ENCODE data around the gene IL17RE.
"Not testable (repeated sequence)": the region's sequence is repeated elsewhere in the genome, so short reads cannot be mapped to it uniquely, and the experiment has no call there.

The IL17RE gene

DNA sequence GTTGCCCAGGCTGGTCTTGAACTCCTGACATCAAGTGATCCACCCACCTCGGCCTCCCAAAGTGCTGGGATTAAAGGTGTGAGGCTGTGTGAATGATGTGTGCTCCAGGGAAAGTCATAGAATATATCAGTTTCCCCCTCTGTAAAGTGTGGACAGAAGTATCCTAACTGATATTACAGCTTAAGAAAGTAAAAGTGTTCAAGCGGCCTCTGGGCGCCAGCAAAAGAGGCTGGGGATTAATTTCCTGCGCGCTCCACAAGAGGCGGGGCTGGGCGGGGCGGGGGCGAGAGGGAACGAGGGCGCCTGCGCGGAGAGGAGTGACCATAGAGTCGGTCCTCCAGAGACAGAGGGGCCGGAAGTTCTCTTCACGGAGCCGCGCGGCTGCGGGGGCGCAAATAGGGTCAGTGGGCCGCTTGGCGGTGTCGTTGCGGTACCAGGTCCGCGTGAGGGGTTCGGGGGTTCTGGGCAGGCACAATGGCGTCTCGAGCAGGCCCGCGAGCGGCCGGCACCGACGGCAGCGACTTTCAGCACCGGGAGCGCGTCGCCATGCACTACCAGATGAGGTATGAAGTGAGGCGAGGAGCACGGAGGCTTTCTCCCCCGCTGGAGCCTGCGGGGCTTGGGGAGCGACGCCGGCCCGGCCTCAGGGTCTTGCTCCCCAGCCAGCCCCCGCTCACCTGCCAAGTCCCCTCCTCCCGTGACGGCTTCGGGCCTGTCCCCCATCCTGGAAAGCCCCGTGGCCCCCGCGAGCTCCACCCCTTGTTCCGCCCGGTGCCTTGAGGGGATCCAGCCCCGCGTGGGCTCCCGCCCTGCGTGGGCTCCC lies 12.2 kb upstream of the IL17RE start, which contains the start of gene JAGN1:
JAGN1 (plus strand) TSS at position 362 of the 823 bp plus-strand sequence; CDS start at position 475, 113 bp downstream.
- H3K36me3 Mint-ChIP-seq (ENCODE audit: low read depth), result peaks cover 32% of the 10 kb centered on the region

GRCh38 chr3:9891072-9891622 lies 11.5 kb upstream of the IL17RE start:
- Mint-ChIP-seq H3K9me3 (no peaks in the 10 kb centered on the region), H3K27ac (peak overlapping the region; percentile 98), H3K27me3 (ENCODE audit: low read depth) (no peaks in the 10 kb centered on the region), H3K4me1 (ENCODE audit: low read depth) (peaks cover 32% of the 10 kb centered on the region), H3K36me3 (ENCODE audit: low read depth) (peaks cover 34% of the 10 kb centered on the region), H3K4me3 (peak overlapping the region; percentile 96)

More for the DNA sequence above, 12.2 kb upstream of the IL17RE start, which contains the start of gene JAGN1:
- Mint-ChIP-seq H3K4me1 (ENCODE audit: low read depth) (peaks cover 31% of the 10 kb centered on the region), H3K4me3 (peak within 1 kb of the TSS; percentile 96), H3K27ac (peak within 1 kb of the TSS; percentile 98), H3K27me3 (ENCODE audit: low read depth) (no peaks in the 10 kb centered on the region), H3K9me3 (no peaks in the 10 kb centered on the region)

GRCh38 chr3:9893739-9894138 lies 8.9 kb upstream of the IL17RE start:
- no peak overlapping the region for H3K4me3 Mint-ChIP-seq
- peaks cover 38% of the 10 kb centered on the region for H3K4me1 Mint-ChIP-seq (ENCODE audit: low read depth)
- H3K27me3 Mint-ChIP-seq (ENCODE audit: low read depth), result no peaks in the 10 kb centered on the region
- H3K36me3 Mint-ChIP-seq (ENCODE audit: low read depth), result peaks cover 36% of the 10 kb centered on the region
- H3K27ac Mint-ChIP-seq, result no peak overlapping the region
- no peaks in the 10 kb centered on the region for H3K9me3 Mint-ChIP-seq

- H3K27me3 Mint-ChIP-seq (ENCODE audit: low read depth); H3K27ac Mint-ChIP-seq; H3K9me3 Mint-ChIP-seq; H3K4me3 Mint-ChIP-seq: not testable (repeated sequence)
- H3K36me3 Mint-ChIP-seq (ENCODE audit: low read depth), result peaks cover 36% of the 10 kb centered on the region
- H3K4me1 Mint-ChIP-seq (ENCODE audit: low read depth), result peaks cover 35% of the 10 kb centered on the region
Observed at GRCh38 chr3:9895715-9896114, 6.9 kb upstream of the IL17RE start.

DNA sequence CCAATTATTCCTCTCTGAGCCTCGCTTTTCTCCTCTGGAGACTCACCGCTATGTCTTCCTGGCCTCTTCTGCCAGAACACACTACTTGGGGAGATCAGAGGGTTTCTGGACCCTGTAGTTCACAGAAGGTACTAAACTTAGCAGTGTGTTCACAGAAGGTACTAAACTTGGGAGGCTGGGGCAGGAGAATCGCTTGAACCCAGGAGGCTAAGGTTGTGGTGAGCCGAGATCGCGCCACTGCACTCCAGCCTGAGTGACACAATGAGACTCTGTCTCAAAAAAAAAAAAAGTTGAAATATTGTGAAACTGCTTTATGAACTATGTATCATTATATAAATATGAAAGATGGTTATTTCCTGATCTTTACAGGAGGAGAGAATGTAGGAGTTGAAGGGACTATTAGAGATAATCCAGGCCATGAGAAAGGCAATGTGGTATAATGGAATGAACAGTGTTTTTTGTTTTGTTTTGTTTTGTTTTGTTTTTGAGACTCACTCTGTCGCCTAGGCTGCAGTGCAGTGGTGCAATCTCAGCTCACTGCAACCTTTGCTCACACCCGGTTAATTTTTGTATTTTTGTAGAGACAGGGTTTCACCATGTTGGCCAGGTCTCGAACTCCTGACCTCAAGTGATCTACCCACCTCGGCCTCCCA lies 5.8 kb upstream of the IL17RE start:
- H3K36me3 Mint-ChIP-seq (ENCODE audit: low read depth), result peaks cover 30% of the 10 kb centered on the region
- H3K27me3 Mint-ChIP-seq (ENCODE audit: low read depth); H3K9me3 Mint-ChIP-seq; H3K4me3 Mint-ChIP-seq: not testable (repeated sequence)
- H3K4me1 Mint-ChIP-seq (ENCODE audit: low read depth), result peaks cover 37% of the 10 kb centered on the region
- peak overlapping the region; percentile 60 for H3K27ac Mint-ChIP-seq

DNA sequence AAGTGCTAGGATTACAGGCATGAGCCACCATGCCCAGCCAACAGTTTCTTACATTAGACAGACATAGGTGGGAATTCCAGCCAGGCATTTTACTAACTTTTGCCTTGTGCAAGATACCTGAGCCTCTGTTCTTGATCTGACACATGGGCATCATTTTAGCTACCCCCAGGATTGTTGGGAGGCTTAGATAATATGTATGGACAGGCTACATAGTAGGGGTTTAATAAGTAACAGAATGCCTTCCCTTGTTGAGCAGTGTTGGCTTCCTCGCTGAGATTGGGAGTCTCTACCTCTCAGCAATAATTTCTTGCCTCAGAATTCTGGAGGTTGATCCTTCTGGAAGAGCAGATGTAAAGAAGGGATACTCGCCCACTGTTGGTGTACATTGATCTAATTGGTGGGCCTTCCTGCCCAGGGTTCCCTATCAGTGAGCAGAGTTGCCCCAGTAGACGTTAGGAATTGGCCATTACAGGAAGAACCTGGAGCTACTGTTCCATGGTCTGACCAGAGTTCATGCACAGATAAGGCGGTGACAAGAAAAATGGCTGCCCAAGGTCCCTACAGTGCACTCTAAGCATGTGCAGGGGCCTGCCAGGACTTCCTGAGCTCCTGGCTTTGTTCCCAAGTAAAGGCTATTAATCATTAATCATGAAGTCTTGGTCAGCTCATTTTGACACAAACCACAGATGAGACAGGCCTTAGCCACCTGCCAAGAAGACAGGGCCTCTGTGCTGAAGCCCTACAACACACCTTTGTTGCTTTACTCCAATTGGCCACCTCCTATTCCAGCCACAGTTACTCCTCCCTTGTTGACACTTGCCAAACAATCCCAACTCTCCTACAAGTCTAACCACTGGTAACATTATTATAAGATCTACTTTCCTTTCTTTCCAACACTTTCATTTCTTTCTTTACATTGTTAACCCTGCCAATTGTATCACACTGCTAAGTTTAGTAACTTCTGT lies 5.0 kb upstream of the IL17RE start:
- no peaks in the 10 kb centered on the region for H3K9me3 Mint-ChIP-seq
- no peak overlapping the region for H3K27ac Mint-ChIP-seq
- H3K4me1 Mint-ChIP-seq (ENCODE audit: low read depth), result peaks cover 41% of the 10 kb centered on the region

GRCh38 chr3:9898467-9899241 lies 4.0 kb upstream of the IL17RE start:
- no peak overlapping the region for H3K4me3 Mint-ChIP-seq
- H3K36me3 Mint-ChIP-seq (ENCODE audit: low read depth), result peaks cover 17% of the 10 kb centered on the region
- no peaks in the 10 kb centered on the region for H3K27me3 Mint-ChIP-seq (ENCODE audit: low read depth)
- H3K27ac Mint-ChIP-seq, result no peak overlapping the region
- H3K9me3 Mint-ChIP-seq, result no peaks in the 10 kb centered on the region
- H3K4me1 Mint-ChIP-seq (ENCODE audit: low read depth), result peaks cover 42% of the 10 kb centered on the region

More for the DNA sequence above, 5.0 kb upstream of the IL17RE start:
- no peak overlapping the region for H3K4me3 Mint-ChIP-seq
- H3K36me3 Mint-ChIP-seq (ENCODE audit: low read depth), result peaks cover 26% of the 10 kb centered on the region
- H3K27me3 Mint-ChIP-seq (ENCODE audit: low read depth), result no peaks in the 10 kb centered on the region

DNA sequence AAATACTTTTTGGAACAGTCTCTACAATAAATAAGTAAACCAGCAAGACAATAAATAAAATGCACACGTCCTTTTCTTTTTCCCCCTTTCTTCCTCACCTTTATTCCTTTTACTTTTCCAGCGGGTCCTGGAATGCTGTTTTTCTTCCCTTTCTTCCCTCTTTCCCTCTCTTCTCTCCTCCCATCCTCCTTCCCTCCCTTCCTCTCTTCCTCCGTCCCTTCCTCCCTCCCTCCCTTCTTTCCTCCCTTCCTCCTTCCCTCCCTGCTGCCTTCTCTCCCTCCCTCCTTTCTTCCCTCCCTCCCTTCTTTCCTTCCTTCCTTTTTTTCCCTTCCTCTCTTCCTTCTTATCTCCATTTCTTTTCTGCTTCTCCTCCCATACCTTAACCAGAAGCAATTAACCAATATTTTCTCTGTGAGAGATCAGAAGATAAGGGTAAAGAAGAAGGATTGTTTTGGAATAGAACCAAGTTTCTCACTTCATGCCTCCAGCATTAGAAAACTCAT lies 3.3 kb upstream of the IL17RE start:
- Mint-ChIP-seq H3K9me3 (no peaks in the 10 kb centered on the region), H3K4me1 (ENCODE audit: low read depth) (peaks cover 38% of the 10 kb centered on the region), H3K27ac (no peak overlapping the region), H3K27me3 (ENCODE audit: low read depth) (no peaks in the 10 kb centered on the region), H3K36me3 (ENCODE audit: low read depth) (peaks cover 10% of the 10 kb centered on the region), H3K4me3 (no peak overlapping the region)

GRCh38 chr3:9900965-9901415 lies 1.7 kb upstream of the IL17RE start:
- H3K27ac Mint-ChIP-seq; H3K27me3 Mint-ChIP-seq (ENCODE audit: low read depth); H3K36me3 Mint-ChIP-seq (ENCODE audit: low read depth); H3K9me3 Mint-ChIP-seq; H3K4me3 Mint-ChIP-seq: not testable (repeated sequence)
- H3K4me1 Mint-ChIP-seq (ENCODE audit: low read depth), result peaks cover 31% of the 10 kb centered on the region

- Mint-ChIP-seq H3K27ac (peak overlapping the region; percentile 75), H3K4me1 (ENCODE audit: low read depth) (peaks cover 31% of the 10 kb centered on the region), H3K9me3 (no peaks in the 10 kb centered on the region), H3K4me3 (peak overlapping the region; percentile 40), H3K27me3 (ENCODE audit: low read depth) (no peaks in the 10 kb centered on the region), H3K36me3 (ENCODE audit: low read depth) (no peaks in the 10 kb centered on the region)
Observed at GRCh38 chr3:9901967-9902366, 681 bp upstream of the IL17RE start.

- Mint-ChIP-seq H3K27ac (no peak overlapping the region), H3K4me3 (peak overlapping the region; percentile 36), H3K4me1 (ENCODE audit: low read depth) (peaks cover 29% of the 10 kb centered on the region), H3K9me3 (no peaks in the 10 kb centered on the region), H3K36me3 (ENCODE audit: low read depth) (no peaks in the 10 kb centered on the region), H3K27me3 (ENCODE audit: low read depth) (no peaks in the 10 kb centered on the region)
Observed at GRCh38 chr3:9903238-9903624, 583 bp downstream of the IL17RE start.

DNA sequence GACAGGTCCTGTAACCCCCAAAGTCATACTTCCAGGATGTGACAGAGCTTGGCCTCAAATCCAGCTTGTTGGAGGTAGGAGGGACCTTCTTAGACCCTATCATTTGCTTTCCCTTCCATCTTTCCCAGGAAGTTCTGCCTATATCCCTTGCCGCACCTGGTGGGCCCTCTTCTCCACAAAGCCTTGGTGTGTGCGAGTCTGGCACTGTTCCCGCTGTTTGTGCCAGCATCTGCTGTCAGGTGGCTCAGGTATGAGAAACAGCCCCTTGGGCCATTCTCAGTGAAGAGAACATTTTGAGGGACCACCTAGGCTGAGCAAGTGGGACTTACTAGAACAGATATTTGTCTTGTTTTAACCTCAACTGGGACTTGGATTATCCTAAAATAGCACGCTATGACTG lies 1.3 kb downstream of the IL17RE start:
- H3K4me3 Mint-ChIP-seq, result no peak overlapping the region
- no peaks in the 10 kb centered on the region for H3K9me3 Mint-ChIP-seq
- H3K27ac Mint-ChIP-seq, result no peak overlapping the region
- no peaks in the 10 kb centered on the region for H3K36me3 Mint-ChIP-seq (ENCODE audit: low read depth)
- peaks cover 24% of the 10 kb centered on the region for H3K4me1 Mint-ChIP-seq (ENCODE audit: low read depth)
- H3K27me3 Mint-ChIP-seq (ENCODE audit: low read depth), result no peaks in the 10 kb centered on the region

GRCh38 chr3:9906480-9906879 lies 3.8 kb downstream of the IL17RE start:
- H3K36me3 Mint-ChIP-seq (ENCODE audit: low read depth), result no peaks in the 10 kb centered on the region
- no peak overlapping the region for H3K4me3 Mint-ChIP-seq
- no peaks in the 10 kb centered on the region for H3K27me3 Mint-ChIP-seq (ENCODE audit: low read depth)
- peaks cover 23% of the 10 kb centered on the region for H3K4me1 Mint-ChIP-seq (ENCODE audit: low read depth)
- no peak overlapping the region for H3K27ac Mint-ChIP-seq
- no peaks in the 10 kb centered on the region for H3K9me3 Mint-ChIP-seq
